DMS 273 treated with DMSO at 0.1 percent for 48 hours (cell line): ENCODE results near the gene STK17A.
"Not testable (repeated sequence)": the region's sequence is repeated elsewhere in the genome, so short reads cannot be mapped to it uniquely, and the experiment has no call there.

Source experiments
- DNase-seq: peaks from one replicate; lab custom pipeline; 2025; lab: John Stamatoyannopoulos, UW

The STK17A gene

GRCh38 chr7:43569424-43569823 lies 13.5 kb upstream of the STK17A start:
- DNase-seq, result no peak

- no peak for DNase-seq
Measured at GRCh38 chr7:43570688-43571365, 12.1 kb upstream of the STK17A start.

GRCh38 chr7:43572516-43573049 lies 10.3 kb upstream of the STK17A start:
- DNase-seq, result no peak

GRCh38 chr7:43573832-43574231 lies 9.1 kb upstream of the STK17A start:
- DNase-seq, result not testable (repeated sequence)

GRCh38 chr7:43575506-43575905 lies 7.4 kb upstream of the STK17A start:
- no peak for DNase-seq

GRCh38 chr7:43576241-43576640 lies 6.7 kb upstream of the STK17A start:
- no peak for DNase-seq

GRCh38 chr7:43577485-43577951 lies 5.4 kb upstream of the STK17A start:
- DNase-seq, result no peak

- peak; percentile 29 for DNase-seq
Measured at GRCh38 chr7:43583424-43584194, 701 bp downstream of the STK17A start.

- DNase-seq, result no peak
Measured at GRCh38 chr7:43584195-43584586, 1.3 kb downstream of the STK17A start.

- DNase-seq, result not testable (repeated sequence)
Measured at GRCh38 chr7:43584733-43585132, 1.8 kb downstream of the STK17A start.

GRCh38 chr7:43585562-43585961 lies 2.7 kb downstream of the STK17A start:
- no peak for DNase-seq

GRCh38 chr7:43586251-43586900 lies 3.5 kb downstream of the STK17A start:
- DNase-seq, result no peak

- no peak for DNase-seq
Measured at GRCh38 chr7:43588477-43589132, 5.7 kb downstream of the STK17A start.

- DNase-seq, result no peak
Measured at GRCh38 chr7:43589133-43589478, 6.2 kb downstream of the STK17A start.

GRCh38 chr7:43589728-43590127 lies 6.8 kb downstream of the STK17A start:
- DNase-seq, result no peak

- DNase-seq, result no peak
Measured at GRCh38 chr7:43590862-43591557, 8.1 kb downstream of the STK17A start.

- DNase-seq, result no peak
Measured at GRCh38 chr7:43591558-43592180, 8.8 kb downstream of the STK17A start.

- no peak for DNase-seq
Measured at GRCh38 chr7:43592326-43592725, 9.4 kb downstream of the STK17A start.

- no peak for DNase-seq
Measured at GRCh38 chr7:43593010-43593409, 10.1 kb downstream of the STK17A start.

- DNase-seq, result peak; percentile 51
Measured at GRCh38 chr7:43594020-43594419, 11.1 kb downstream of the STK17A start.

GRCh38 chr7:43596426-43596825 lies 13.5 kb downstream of the STK17A start:
- not testable (repeated sequence) for DNase-seq
